Osteocyte (in vitro differentiated cells): Measurements from ENCODE around the gene GDF7. TPM values are rescaled to one million over a fixed set of nuclear protein-coding genes. Genes with fewer than 3 reads are reported as not detected.

Experiments used
- DNase-seq: peaks from one replicate; pipeline ENCODE4 v3.0.0; 2021; ENCODE audit warnings: mixed read lengths; ENCODE audit not compliant: unreplicated experiment; ENCODE audit errors: extremely low spot score
- H3K27ac Mint-ChIP-seq: one replicate; pipeline ENCODE4 v1.8.0; 2021; ENCODE audit warnings: mild to moderate bottlenecking, mixed read lengths; ENCODE audit not compliant: unreplicated experiment
- H3K27me3 Mint-ChIP-seq: one replicate; pipeline ENCODE4 v1.8.0; 2021; ENCODE audit warnings: mixed read lengths; ENCODE audit not compliant: unreplicated experiment
- H3K36me3 Mint-ChIP-seq: one replicate; pipeline ENCODE4 v1.8.0; 2021; ENCODE audit warnings: mixed read lengths; ENCODE audit not compliant: unreplicated experiment
- H3K4me1 Mint-ChIP-seq: one replicate; pipeline ENCODE4 v1.8.0; 2021; ENCODE audit warnings: mixed read lengths; ENCODE audit not compliant: unreplicated experiment
- H3K4me3 Mint-ChIP-seq: one replicate; pipeline ENCODE4 v1.8.0; 2021; ENCODE audit warnings: mild to moderate bottlenecking, moderate library complexity, mixed read lengths; ENCODE audit not compliant: unreplicated experiment
- H3K9me3 Mint-ChIP-seq: one replicate; pipeline ENCODE4 v1.8.0; 2021; ENCODE audit warnings: mixed read lengths; ENCODE audit not compliant: unreplicated experiment
- CTCF ChIP-seq: fragments of 200-600 bp; sonication (generic); IDR thresholded peaks from 2 replicates; pipeline ENCODE4 v1.5.0; 2021; ENCODE audit warnings: antibody characterized with exemption, mild to moderate bottlenecking, moderate library complexity
- total RNA-seq: library from RNA; stranded (reverse); gene quantifications from 2 replicates; pipeline ENCODE4 v1.2.1, GENCODE V29; 2021

GDF7 gene
- total RNA-seq, 1 donor from 2014 or later = 10.1 TPM

DNA sequence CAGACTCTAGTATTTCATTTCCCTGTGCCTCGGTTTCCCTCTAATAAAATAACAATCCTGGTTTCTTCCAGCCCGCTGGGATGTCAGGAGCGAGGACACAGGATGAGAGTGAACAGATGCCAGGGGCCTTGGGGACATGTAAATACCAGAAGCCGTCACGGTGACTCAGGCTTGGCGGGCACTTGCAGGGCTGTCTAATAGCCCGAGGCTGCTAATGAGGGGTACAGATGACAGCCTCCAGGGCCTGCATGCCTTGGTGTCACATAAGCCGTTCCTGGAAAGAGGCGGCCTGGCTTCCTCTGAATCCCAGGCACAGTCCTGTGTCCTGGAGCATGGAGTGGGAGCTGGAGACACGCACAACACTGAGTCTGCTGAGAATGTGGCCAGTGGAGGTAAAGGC is 44.2 kb upstream of the GDF7 start:
- H3K4me3 Mint-ChIP-seq = no peak overlapping the region
- H3K27ac Mint-ChIP-seq = no peak overlapping the region
- TF ChIP-seq CTCF = no peak
- no peaks in the 10 kb centered on the region for H3K27me3 Mint-ChIP-seq
- H3K9me3 Mint-ChIP-seq = no peaks in the 10 kb centered on the region
- H3K4me1 Mint-ChIP-seq = peaks cover 45% of the 10 kb centered on the region
- DNase-seq = no peak
- peaks cover 22% of the 10 kb centered on the region for H3K36me3 Mint-ChIP-seq

DNA sequence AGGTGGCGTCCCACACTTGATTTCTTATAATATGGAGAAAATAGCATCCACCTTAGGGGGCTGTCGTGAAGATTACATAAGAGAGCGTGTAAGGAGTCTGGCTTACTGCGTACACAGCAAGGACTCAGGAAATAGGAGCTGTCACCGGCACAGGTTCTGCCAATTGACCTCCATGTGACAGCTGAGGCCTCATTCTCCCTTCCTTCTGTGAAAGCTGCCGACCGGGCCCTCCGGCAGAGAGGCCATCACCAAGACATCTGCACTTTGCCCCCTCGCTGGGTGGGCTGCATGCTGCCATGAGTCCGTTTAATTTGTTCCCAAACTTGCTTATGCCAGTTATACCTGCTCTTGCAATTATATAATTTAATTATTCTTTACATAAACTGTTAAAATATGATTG is 43.7 kb upstream of the GDF7 start:
- Mint-ChIP-seq H3K4me1 (peaks cover 40% of the 10 kb centered on the region), H3K27ac (no peak overlapping the region), H3K4me3 (no peak overlapping the region), H3K9me3 (no peaks in the 10 kb centered on the region), H3K27me3 (no peaks in the 10 kb centered on the region), H3K36me3 (peaks cover 22% of the 10 kb centered on the region)
- no peak for TF ChIP-seq CTCF
- no peak for DNase-seq

GRCh38 chr2:20623741-20624155 is 43.2 kb upstream of the GDF7 start:
- peaks cover 22% of the 10 kb centered on the region for H3K36me3 Mint-ChIP-seq
- no peak overlapping the region for H3K27ac Mint-ChIP-seq
- TF ChIP-seq CTCF = no peak
- H3K4me3 Mint-ChIP-seq = no peak overlapping the region
- no peaks in the 10 kb centered on the region for H3K27me3 Mint-ChIP-seq
- H3K9me3 Mint-ChIP-seq = no peaks in the 10 kb centered on the region
- peaks cover 36% of the 10 kb centered on the region for H3K4me1 Mint-ChIP-seq
- no peak for DNase-seq

- Mint-ChIP-seq H3K9me3 (no peaks in the 10 kb centered on the region), H3K36me3 (peaks cover 23% of the 10 kb centered on the region), H3K27me3 (no peaks in the 10 kb centered on the region), H3K27ac (no peak overlapping the region), H3K4me1 (peaks cover 32% of the 10 kb centered on the region), H3K4me3 (no peak overlapping the region)
- DNase-seq = no peak
- no peak for TF ChIP-seq CTCF
Observed at GRCh38 chr2:20624156-20624883, 42.6 kb upstream of the GDF7 start.

DNA sequence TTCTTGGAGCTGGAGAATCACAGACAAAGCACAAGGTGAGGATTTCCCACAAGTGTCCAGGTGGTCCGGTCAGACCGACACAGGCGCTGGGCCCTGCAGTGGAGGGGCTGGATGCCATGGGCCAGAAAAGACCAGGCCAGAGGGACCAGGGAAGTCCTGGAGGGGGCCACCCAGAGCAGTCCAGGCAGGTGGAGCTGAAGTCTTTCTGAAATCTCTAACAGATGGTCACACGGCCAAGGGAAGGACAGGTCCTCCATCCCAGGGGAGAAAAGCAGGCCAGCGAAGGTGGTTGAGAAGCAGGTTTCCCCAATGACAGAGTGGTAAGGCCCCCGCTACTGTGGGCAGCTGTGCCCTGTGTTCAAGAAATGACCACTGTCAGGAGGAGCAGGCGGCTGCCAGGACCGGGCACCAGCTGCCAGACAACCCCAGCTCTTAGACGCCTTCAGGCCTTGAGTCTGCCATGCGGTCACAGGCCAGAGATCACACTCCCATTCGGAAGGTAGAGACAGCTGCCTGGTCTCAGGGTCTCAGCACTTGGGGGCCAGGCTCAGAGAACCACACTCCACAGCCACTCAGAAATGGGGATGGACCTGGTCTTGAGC is 42.0 kb upstream of the GDF7 start:
- peaks cover 29% of the 10 kb centered on the region for H3K4me1 Mint-ChIP-seq
- no peaks in the 10 kb centered on the region for H3K9me3 Mint-ChIP-seq
- TF ChIP-seq CTCF = no peak
- H3K27ac Mint-ChIP-seq = no peak overlapping the region
- peaks cover 17% of the 10 kb centered on the region for H3K36me3 Mint-ChIP-seq
- no peaks in the 10 kb centered on the region for H3K27me3 Mint-ChIP-seq
- no peak for DNase-seq
- no peak overlapping the region for H3K4me3 Mint-ChIP-seq
